HEK293 (cell line): ENCODE data around the gene PDGFD.

Source experiments
- CTCF ChIA-PET: fragments of 350-600 bp; formaldehyde crosslinking; extraction: SDS; loops from one replicate; lab custom pipeline; 2021; ENCODE audit warnings: antibody characterized with exemption; lab: Yijun Ruan, JAX
- POLR2A ChIA-PET: fragments of 300-600 bp; formaldehyde crosslinking; extraction: SDS; loops from one replicate; lab custom pipeline; 2020; ENCODE audit warnings: antibody characterized with exemption, inconsistent platforms; lab: Yijun Ruan, JAX
- H3K27ac ChIP-seq: fragments of 200-500 bp; sonication (Bioruptor generic); 2 replicates; pipeline ENCODE4 v1.5.1; 2014; ENCODE audit warnings: low read depth, low read length, control low read depth, inconsistent platforms; ENCODE audit errors: extremely low read depth
- H3K36me3 ChIP-seq, 2 experiments: fragments of 200-500 bp in 1 of 2; sonication (Bioruptor generic) in 1 of 2; 1 replicate in 1 of 2; 2 replicates in 1 of 2; pipeline ENCODE4 v1.5.1; 2014 to 2017; ENCODE audit warnings: inconsistent platforms in 2 of 2, low read length in 2 of 2; ENCODE audit not compliant: control insufficient read depth in 2 of 2, insufficient read depth in 1 of 2
- H3K4me1 ChIP-seq: fragments of 200-500 bp; sonication (Bioruptor generic); 2 replicates; pipeline ENCODE4 v1.5.1; 2014; ENCODE audit warnings: mild to moderate bottlenecking, low read length, inconsistent platforms; ENCODE audit not compliant: control insufficient read depth, insufficient read depth
- H3K4me3 ChIP-seq: 2 replicates; pipeline ENCODE4 v1.5.1; 2011; ENCODE audit warnings: low read depth, mild to moderate bottlenecking, control low read depth, low read length, moderate library complexity
- H3K9me3 ChIP-seq: fragments of 200-500 bp; sonication (Bioruptor generic); 2 replicates; pipeline ENCODE4 v1.5.1; 2014; ENCODE audit warnings: low read depth, low read length, inconsistent platforms; ENCODE audit not compliant: control insufficient read depth, insufficient read depth
- GLI2 ChIP-seq: fragments of 450-650 bp; formaldehyde crosslinking; IDR thresholded peaks from 2 replicates; pipeline ENCODE4; 2017; ENCODE audit warnings: missing biosample characterization, missing genetic modification characterization, low read depth, borderline replicate concordance
- KLF8 ChIP-seq: fragments of 450-650 bp; formaldehyde crosslinking; IDR thresholded peaks from 2 replicates; pipeline ENCODE4 v1.5.1; 2016; ENCODE audit warnings: missing biosample characterization, missing genetic modification characterization
- MZF1 ChIP-seq: fragments of 450-650 bp; formaldehyde crosslinking; IDR thresholded peaks from 2 replicates; pipeline ENCODE4 v1.5.1; 2017; ENCODE audit warnings: missing biosample characterization, missing genetic modification characterization, borderline replicate concordance
- PRDM1 ChIP-seq: fragments of 450-650 bp; formaldehyde crosslinking; IDR thresholded peaks from 2 replicates; pipeline ENCODE4; 2016; ENCODE audit warnings: missing biosample characterization, missing genetic modification characterization
- RBAK ChIP-seq: fragments of 450-650 bp; formaldehyde crosslinking; IDR thresholded peaks from 2 replicates; pipeline ENCODE4 v1.5.1; 2016; ENCODE audit warnings: missing biosample characterization, missing genetic modification characterization
- REPIN1 ChIP-seq: fragments of 450-650 bp; formaldehyde crosslinking; IDR thresholded peaks from 2 replicates; pipeline ENCODE4 v1.5.1; 2017; ENCODE audit warnings: missing biosample characterization, missing genetic modification characterization, low read depth
- SETDB1 ChIP-seq: IDR thresholded peaks from one replicate; pipeline ENCODE4 v1.6.1; 2017; ENCODE audit warnings: mild to moderate bottlenecking, low read length, moderate library complexity, mixed read lengths; ENCODE audit not compliant: insufficient read length
- TRIM28 ChIP-seq: IDR thresholded peaks from 2 replicates; pipeline ENCODE4 v1.6.1; 2011; ENCODE audit warnings: low read length, control low read depth, borderline replicate concordance
- YY2 ChIP-seq: fragments of 450-650 bp; formaldehyde crosslinking; IDR thresholded peaks from 2 replicates; pipeline ENCODE4 v1.5.1; 2016; ENCODE audit warnings: missing biosample characterization, missing genetic modification characterization
- ZBTB48 ChIP-seq: fragments of 450-650 bp; formaldehyde crosslinking; IDR thresholded peaks from 2 replicates; pipeline ENCODE4 v1.5.1; 2016; ENCODE audit warnings: missing biosample characterization, missing genetic modification characterization
- ZBTB7A ChIP-seq: fragments of 450-650 bp; formaldehyde crosslinking; IDR thresholded peaks from 2 replicates; pipeline ENCODE4 v1.5.1; 2016; ENCODE audit warnings: low read depth, missing biosample characterization, missing genetic modification characterization
- ZNF140 ChIP-seq: fragments of 450-650 bp; formaldehyde crosslinking; IDR thresholded peaks from 2 replicates; pipeline ENCODE4 v1.5.1; 2016; ENCODE audit warnings: missing biosample characterization, missing genetic modification characterization
- ZNF239 ChIP-seq: fragments of 450-650 bp; formaldehyde crosslinking; IDR thresholded peaks from 2 replicates; pipeline ENCODE4 v1.5.1; 2016; ENCODE audit warnings: missing biosample characterization, missing genetic modification characterization
- ZNF26 ChIP-seq: fragments of 450-650 bp; formaldehyde crosslinking; IDR thresholded peaks from 2 replicates; pipeline ENCODE4 v1.5.1; 2016; ENCODE audit warnings: missing biosample characterization, missing genetic modification characterization
- ZNF266 ChIP-seq: fragments of 450-650 bp; formaldehyde crosslinking; IDR thresholded peaks from 2 replicates; pipeline ENCODE4 v1.5.1; 2016; ENCODE audit warnings: missing biosample characterization, missing genetic modification characterization, low read depth
- ZNF350 ChIP-seq: fragments of 450-650 bp; formaldehyde crosslinking; IDR thresholded peaks from 2 replicates; pipeline ENCODE4 v1.5.0; 2017; ENCODE audit warnings: missing biosample characterization, mild to moderate bottlenecking, missing genetic modification characterization
- ZNF549 ChIP-seq: fragments of 450-650 bp; IDR thresholded peaks from 2 replicates; pipeline ENCODE4 v1.5.1; 2018; ENCODE audit warnings: missing biosample characterization, missing genetic modification characterization, mild to moderate bottlenecking, inconsistent platforms, moderate library complexity
- ZNF624 ChIP-seq: fragments of 450-650 bp; formaldehyde crosslinking; IDR thresholded peaks from 2 replicates; pipeline ENCODE4 v1.5.1; 2017; ENCODE audit warnings: missing biosample characterization, missing genetic modification characterization
- ZNF768 ChIP-seq: fragments of 450-650 bp; formaldehyde crosslinking; IDR thresholded peaks from 2 replicates; pipeline ENCODE4 v1.5.1; 2018; ENCODE audit warnings: missing biosample characterization, mild to moderate bottlenecking, missing genetic modification characterization
- ZNF791 ChIP-seq: fragments of 450-650 bp; formaldehyde crosslinking; IDR thresholded peaks from 2 replicates; pipeline ENCODE4 v1.5.1; 2016; ENCODE audit warnings: missing biosample characterization, missing genetic modification characterization
- ZNF792 ChIP-seq: fragments of 450-650 bp; formaldehyde crosslinking; IDR thresholded peaks from 2 replicates; pipeline ENCODE4 v1.5.1; 2016; ENCODE audit warnings: missing biosample characterization, missing genetic modification characterization
- ZSCAN23 ChIP-seq: fragments of 450-650 bp; formaldehyde crosslinking; IDR thresholded peaks from 2 replicates; pipeline ENCODE4 v1.5.1; 2016; ENCODE audit warnings: missing biosample characterization, missing genetic modification characterization
- TF ChIP-seq, protein P1 (sequence below): fragments of 450-650 bp; formaldehyde crosslinking; IDR thresholded peaks from 2 replicates; pipeline ENCODE4 v1.5.1; 2016; ENCODE audit warnings: missing biosample characterization, missing genetic modification characterization, low read depth
- TF ChIP-seq, protein P2 (sequence below): fragments of 450-650 bp; formaldehyde crosslinking; IDR thresholded peaks from 2 replicates; pipeline ENCODE4 v1.5.1; 2016; ENCODE audit warnings: missing biosample characterization, missing genetic modification characterization, borderline replicate concordance
- TF ChIP-seq, protein P3 (sequence below): fragments of 450-650 bp; formaldehyde crosslinking; IDR thresholded peaks from 2 replicates; pipeline ENCODE4 v1.5.1; 2016; ENCODE audit warnings: missing biosample characterization, missing genetic modification characterization

The PDGFD gene

GRCh38 chr11:104098132-104098531 is 65.8 kb downstream of the PDGFD start:
- Histone ChIP-seq H3K36me3 (no peaks in the 10 kb centered on the region), H3K9me3 (no peaks in the 10 kb centered on the region), H3K4me1 (no peaks in the 10 kb centered on the region), H3K27ac (no peak overlapping the region), H3K4me3 (no peak overlapping the region)
- ChIA-PET POLR2A (no interaction called here), CTCF (no interaction called here)
- TF ChIP-seq ZNF239 (tag by site-specific recombination) (no peak), ZBTB48 (no peak), REPIN1 (tag by site-specific recombination) (no peak), SETDB1 (no peak), ZNF624 (tag by site-specific recombination) (no peak), ZNF140 (no peak), YY2 (tag by site-specific recombination) (no peak), ZNF768 (tag by site-specific recombination) (no peak), TRIM28 (no peak), ZNF549 (tag by site-specific recombination) (no peak), KLF8 (tag by site-specific recombination) (no peak)
- TF ChIP-seq, protein P1, sequence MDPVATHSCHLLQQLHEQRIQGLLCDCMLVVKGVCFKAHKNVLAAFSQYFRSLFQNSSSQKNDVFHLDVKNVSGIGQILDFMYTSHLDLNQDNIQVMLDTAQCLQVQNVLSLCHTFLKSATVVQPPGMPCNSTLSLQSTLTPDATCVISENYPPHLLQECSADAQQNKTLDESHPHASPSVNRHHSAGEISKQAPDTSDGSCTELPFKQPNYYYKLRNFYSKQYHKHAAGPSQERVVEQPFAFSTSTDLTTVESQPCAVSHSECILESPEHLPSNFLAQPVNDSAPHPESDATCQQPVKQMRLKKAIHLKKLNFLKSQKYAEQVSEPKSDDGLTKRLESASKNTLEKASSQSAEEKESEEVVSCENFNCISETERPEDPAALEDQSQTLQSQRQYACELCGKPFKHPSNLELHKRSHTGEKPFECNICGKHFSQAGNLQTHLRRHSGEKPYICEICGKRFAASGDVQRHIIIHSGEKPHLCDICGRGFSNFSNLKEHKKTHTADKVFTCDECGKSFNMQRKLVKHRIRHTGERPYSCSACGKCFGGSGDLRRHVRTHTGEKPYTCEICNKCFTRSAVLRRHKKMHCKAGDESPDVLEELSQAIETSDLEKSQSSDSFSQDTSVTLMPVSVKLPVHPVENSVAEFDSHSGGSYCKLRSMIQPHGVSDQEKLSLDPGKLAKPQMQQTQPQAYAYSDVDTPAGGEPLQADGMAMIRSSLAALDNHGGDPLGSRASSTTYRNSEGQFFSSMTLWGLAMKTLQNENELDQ (tag by site-specific recombination), result no peak

DNA sequence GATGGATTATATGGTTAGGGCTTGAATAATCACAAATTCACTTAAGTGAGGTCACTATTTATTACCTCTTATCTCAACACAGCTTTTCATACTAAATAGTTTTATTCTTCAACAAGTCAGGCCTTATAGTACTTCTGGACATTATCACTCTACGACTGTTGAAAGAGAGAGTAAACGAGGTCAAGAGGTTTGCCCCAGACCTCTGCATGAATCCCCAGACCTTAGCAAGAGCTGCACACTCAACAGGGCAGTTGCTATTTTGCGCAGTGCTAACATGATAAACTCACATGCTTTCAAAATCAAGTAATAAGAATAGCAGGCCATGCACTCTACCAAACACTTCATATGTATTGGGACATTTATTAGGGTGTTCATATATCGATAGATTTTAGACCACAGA is 67.0 kb downstream of the PDGFD start:
- Histone ChIP-seq H3K9me3 (no peaks in the 10 kb centered on the region), H3K4me3 (no peak overlapping the region), H3K27ac (no peak overlapping the region), H3K4me1 (no peaks in the 10 kb centered on the region), H3K36me3 (no peaks in the 10 kb centered on the region)
- CTCF ChIA-PET, result no interaction called here
- no peak for TF ChIP-seq ZNF266 (tag by site-specific recombination)
- no peak for TF ChIP-seq ZSCAN23 (tag by site-specific recombination)
- no peak for TF ChIP-seq GLI2 (tag by site-specific recombination)
- no peak for TF ChIP-seq ZNF350 (tag by site-specific recombination)
- no peak for TF ChIP-seq ZBTB7A
- TF ChIP-seq, protein P2, sequence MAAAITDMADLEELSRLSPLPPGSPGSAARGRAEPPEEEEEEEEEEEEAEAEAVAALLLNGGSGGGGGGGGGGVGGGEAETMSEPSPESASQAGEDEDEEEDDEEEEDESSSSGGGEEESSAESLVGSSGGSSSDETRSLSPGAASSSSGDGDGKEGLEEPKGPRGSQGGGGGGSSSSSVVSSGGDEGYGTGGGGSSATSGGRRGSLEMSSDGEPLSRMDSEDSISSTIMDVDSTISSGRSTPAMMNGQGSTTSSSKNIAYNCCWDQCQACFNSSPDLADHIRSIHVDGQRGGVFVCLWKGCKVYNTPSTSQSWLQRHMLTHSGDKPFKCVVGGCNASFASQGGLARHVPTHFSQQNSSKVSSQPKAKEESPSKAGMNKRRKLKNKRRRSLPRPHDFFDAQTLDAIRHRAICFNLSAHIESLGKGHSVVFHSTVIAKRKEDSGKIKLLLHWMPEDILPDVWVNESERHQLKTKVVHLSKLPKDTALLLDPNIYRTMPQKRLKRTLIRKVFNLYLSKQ (tag by site-specific recombination), result no peak
- TF ChIP-seq ZNF792 (tag by site-specific recombination), result no peak
- TF ChIP-seq ZNF791 (tag by site-specific recombination), result no peak
- TF ChIP-seq, protein P3, sequence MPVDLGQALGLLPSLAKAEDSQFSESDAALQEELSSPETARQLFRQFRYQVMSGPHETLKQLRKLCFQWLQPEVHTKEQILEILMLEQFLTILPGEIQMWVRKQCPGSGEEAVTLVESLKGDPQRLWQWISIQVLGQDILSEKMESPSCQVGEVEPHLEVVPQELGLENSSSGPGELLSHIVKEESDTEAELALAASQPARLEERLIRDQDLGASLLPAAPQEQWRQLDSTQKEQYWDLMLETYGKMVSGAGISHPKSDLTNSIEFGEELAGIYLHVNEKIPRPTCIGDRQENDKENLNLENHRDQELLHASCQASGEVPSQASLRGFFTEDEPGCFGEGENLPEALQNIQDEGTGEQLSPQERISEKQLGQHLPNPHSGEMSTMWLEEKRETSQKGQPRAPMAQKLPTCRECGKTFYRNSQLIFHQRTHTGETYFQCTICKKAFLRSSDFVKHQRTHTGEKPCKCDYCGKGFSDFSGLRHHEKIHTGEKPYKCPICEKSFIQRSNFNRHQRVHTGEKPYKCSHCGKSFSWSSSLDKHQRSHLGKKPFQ (tag by site-specific recombination), result no peak
- TF ChIP-seq MZF1, result no peak
- no peak for TF ChIP-seq RBAK (tag by site-specific recombination)
- TF ChIP-seq PRDM1 (tag by site-specific recombination), result no peak
- no peak for TF ChIP-seq ZNF26 (tag by site-specific recombination)
- POLR2A ChIA-PET, result no interaction called here
